ENCODE data around the gene MCTP1.

DNA sequence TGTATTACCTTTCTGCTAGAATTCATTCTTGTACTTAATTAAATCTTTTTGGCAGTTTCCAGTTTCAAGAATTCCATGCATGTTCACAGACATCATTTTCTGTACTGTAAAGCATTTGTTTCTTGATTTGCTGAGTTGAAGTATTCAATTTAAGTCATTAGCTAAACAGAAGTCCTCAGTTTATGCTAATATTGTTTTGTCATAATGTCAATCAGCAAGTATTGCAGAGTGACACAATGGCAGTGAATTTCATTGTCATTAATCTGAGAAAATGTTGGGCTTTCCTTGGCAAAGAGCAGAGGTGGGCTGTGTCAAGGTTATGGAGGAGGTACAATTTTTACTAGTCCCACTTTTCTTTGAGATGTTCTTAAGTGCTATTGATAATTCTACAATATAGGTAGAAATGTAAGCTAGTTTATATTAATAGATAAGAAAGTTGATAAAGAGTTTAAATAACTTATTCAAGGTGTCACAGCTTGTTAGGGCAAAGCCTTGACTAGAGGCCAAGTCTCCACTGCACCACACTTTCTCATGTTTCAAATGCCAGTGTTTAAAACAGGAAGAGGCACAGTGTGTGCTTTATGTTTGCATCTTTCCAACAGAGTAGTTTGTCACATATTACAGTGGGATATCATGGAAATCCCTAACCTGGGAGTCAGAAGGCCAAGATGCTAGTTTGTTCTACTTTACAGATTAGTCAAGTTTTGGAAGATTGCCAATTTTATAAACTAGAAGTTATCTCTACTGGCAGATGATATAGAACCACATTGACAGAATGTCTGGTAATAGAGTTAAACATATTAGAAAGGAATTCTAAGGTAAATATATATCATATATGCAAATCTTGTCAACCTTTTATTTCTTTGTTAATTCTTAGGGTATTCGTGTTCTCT lies 610.2 kb downstream of the MCTP1 start:
- no peak for TF ChIP-seq POLR2A (IDR thresholded peaks at IDR 0.05)
- TF ChIP-seq POLR2AphosphoS5 (IDR thresholded peaks at IDR 0.05; ENCODE audit: insufficient read depth in 1 of 2, low read depth in 1 of 2) = no peak
- TF ChIP-seq, protein P1, sequence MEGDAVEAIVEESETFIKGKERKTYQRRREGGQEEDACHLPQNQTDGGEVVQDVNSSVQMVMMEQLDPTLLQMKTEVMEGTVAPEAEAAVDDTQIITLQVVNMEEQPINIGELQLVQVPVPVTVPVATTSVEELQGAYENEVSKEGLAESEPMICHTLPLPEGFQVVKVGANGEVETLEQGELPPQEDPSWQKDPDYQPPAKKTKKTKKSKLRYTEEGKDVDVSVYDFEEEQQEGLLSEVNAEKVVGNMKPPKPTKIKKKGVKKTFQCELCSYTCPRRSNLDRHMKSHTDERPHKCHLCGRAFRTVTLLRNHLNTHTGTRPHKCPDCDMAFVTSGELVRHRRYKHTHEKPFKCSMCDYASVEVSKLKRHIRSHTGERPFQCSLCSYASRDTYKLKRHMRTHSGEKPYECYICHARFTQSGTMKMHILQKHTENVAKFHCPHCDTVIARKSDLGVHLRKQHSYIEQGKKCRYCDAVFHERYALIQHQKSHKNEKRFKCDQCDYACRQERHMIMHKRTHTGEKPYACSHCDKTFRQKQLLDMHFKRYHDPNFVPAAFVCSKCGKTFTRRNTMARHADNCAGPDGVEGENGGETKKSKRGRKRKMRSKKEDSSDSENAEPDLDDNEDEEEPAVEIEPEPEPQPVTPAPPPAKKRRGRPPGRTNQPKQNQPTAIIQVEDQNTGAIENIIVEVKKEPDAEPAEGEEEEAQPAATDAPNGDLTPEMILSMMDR (IDR thresholded peaks at IDR 0.05) = no peak

All from vagina (tissue), 2 donors.